Ascending aorta (tissue), 2 donors: ENCODE results near the gene DBF4B. TPM values are rescaled to one million over a fixed set of nuclear protein-coding genes. Genes with fewer than 3 reads are reported as not detected.

Experiments used
- DNase-seq, 2 donors: peaks; one replicate each; pipeline ENCODE4 v3.0.0-alpha.2; 2019; ENCODE audit warnings: low spot score in 2 of 2
- H3K27ac ChIP-seq, 2 donors: fragments of 200-600 bp; sonication (generic); one replicate each; pipeline ENCODE4 v1.5.1; 2016 to 2017; ENCODE audit warnings: mild to moderate bottlenecking in 1 of 2
- H3K27me3 ChIP-seq: fragments of 200-600 bp; sonication (generic); one replicate; pipeline ENCODE4 v1.5.1; 2017
- H3K36me3 ChIP-seq, 2 donors: fragments of 200-600 bp; sonication (generic); one replicate each; pipeline ENCODE4 v1.5.1; 2016
- H3K4me1 ChIP-seq, 2 donors: fragments of 200-600 bp; sonication (generic); one replicate each; pipeline ENCODE4 v1.5.1; 2016 to 2017; ENCODE audit warnings: mild to moderate bottlenecking in 1 of 2
- H3K4me3 ChIP-seq, 2 donors: fragments of 200-600 bp; sonication (generic); one replicate each; pipeline ENCODE4 v1.5.1; 2016 to 2017; ENCODE audit warnings: mild to moderate bottlenecking in 1 of 2
- H3K9me3 ChIP-seq, 2 donors: fragments of 200-600 bp; sonication (generic); one replicate each; pipeline ENCODE4 v1.5.1; 2016
- intact Hi-C: fragments of 100-400 bp; cut with DNase I; formaldehyde crosslinking; loops from one replicate; pipeline ENCODE4 v1.15.1; 2023
- total RNA-seq: library from RNA; depleted of rRNA; stranded (reverse); fragments of >200 nt; gene quantifications from one replicate; pipeline ENCODE4 v1.1.0, GENCODE V29; 2016
- TF ChIP-seq, protein P1 (sequence below), 3 experiments: fragments of 200-600 bp in 2 of 3; fragments of 450-650 bp in 1 of 3; sonication (generic) in 2 of 3; IDR thresholded peaks; one replicate each; pipeline ENCODE4 v1.5.1; 2016 to 2019; ENCODE audit warnings: antibody characterized with exemption in 3 of 3, mild to moderate bottlenecking in 1 of 3, moderate library complexity in 1 of 3

DBF4B gene
- total RNA-seq, 1 donor from 2014 or later: 9.7 TPM

GRCh38 chr17:44757045-44757917, 48.8 kb downstream of the DBF4B start:
- no peaks in the 10 kb centered on the region for H3K9me3 ChIP-seq
- no peak overlapping the region for H3K4me3 ChIP-seq
- H3K27ac ChIP-seq: no peak overlapping the region
- H3K4me1 ChIP-seq: peaks cover 5 to 13% of the 10 kb centered on the region in 2 donors
- TF ChIP-seq, protein P1, sequence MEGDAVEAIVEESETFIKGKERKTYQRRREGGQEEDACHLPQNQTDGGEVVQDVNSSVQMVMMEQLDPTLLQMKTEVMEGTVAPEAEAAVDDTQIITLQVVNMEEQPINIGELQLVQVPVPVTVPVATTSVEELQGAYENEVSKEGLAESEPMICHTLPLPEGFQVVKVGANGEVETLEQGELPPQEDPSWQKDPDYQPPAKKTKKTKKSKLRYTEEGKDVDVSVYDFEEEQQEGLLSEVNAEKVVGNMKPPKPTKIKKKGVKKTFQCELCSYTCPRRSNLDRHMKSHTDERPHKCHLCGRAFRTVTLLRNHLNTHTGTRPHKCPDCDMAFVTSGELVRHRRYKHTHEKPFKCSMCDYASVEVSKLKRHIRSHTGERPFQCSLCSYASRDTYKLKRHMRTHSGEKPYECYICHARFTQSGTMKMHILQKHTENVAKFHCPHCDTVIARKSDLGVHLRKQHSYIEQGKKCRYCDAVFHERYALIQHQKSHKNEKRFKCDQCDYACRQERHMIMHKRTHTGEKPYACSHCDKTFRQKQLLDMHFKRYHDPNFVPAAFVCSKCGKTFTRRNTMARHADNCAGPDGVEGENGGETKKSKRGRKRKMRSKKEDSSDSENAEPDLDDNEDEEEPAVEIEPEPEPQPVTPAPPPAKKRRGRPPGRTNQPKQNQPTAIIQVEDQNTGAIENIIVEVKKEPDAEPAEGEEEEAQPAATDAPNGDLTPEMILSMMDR (IDR thresholded peaks at IDR 0.05): no peak
- H3K36me3 ChIP-seq: no peaks in the 10 kb centered on the region
- intact Hi-C loops: no loop called here
- peaks cover 9% of the 10 kb centered on the region for H3K27me3 ChIP-seq
- DNase-seq: no peak

GRCh38 chr17:44757918-44758413, 49.5 kb downstream of the DBF4B start:
- intact Hi-C loops: no loop called here
- peaks cover 9% of the 10 kb centered on the region for H3K27me3 ChIP-seq
- no peak for DNase-seq

GRCh38 chr17:44758414-44759085, 50.1 kb downstream of the DBF4B start, which contains the start of gene ADAM11:
Gene ADAM11 (plus strand): TSS chr17:44758988. CDS start chr17:44759200, 212 bp downstream.
- Histone ChIP-seq H3K4me3 (peak within 1 kb of the TSS; percentile 58 to 63), H3K36me3 (no peaks in the 10 kb centered on the region), H3K27ac (no peak within 1 kb of the TSS), H3K9me3 (no peaks in the 10 kb centered on the region), H3K4me1 (peaks cover 5 to 13% of the 10 kb centered on the region in 2 donors), H3K27me3 (peaks cover 9% of the 10 kb centered on the region)
- no peak for DNase-seq
- intact Hi-C loops: no loop called here
- TF ChIP-seq, protein P1 (IDR thresholded peaks at IDR 0.05): no peak

More at GRCh38 chr17:44757918-44758413, 49.5 kb downstream of the DBF4B start:
- Histone ChIP-seq H3K27ac (no peak overlapping the region), H3K36me3 (no peaks in the 10 kb centered on the region), H3K9me3 (no peaks in the 10 kb centered on the region), H3K4me3 (no peak overlapping the region), H3K4me1 (peaks cover 5 to 13% of the 10 kb centered on the region in 2 donors)
- TF ChIP-seq, protein P1 (IDR thresholded peaks at IDR 0.05): no peak

- no peak for DNase-seq
- Histone ChIP-seq H3K4me1 (peaks cover 5 to 13% of the 10 kb centered on the region in 2 donors), H3K4me3 (peak overlapping the region; percentile 58 to 63), H3K9me3 (no peaks in the 10 kb centered on the region), H3K27me3 (peaks cover 9% of the 10 kb centered on the region), H3K36me3 (no peaks in the 10 kb centered on the region), H3K27ac (no peak overlapping the region)
- TF ChIP-seq, protein P1 (IDR thresholded peaks at IDR 0.05): no peak
- intact Hi-C loops: no loop called here
These were observed 50.8 kb downstream of the DBF4B start for GRCh38 chr17:44759086-44759915.

DNA sequence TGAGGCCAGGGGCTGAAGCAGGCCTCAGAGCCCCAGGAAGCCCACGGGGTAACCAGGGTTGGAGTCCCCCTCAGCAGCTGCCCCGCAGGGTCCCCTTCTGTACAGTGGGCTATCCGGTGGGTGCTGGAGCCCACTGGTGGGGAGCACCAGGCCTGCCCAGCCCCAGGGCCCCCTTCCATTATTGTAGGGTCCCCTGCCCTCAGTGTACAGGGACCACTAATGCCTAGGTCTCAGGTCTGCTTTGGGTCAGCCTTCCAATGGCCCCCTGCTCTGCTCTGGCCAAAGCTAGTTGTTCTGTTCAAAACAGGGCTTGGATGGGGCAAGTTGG, 51.4 kb downstream of the DBF4B start:
- Histone ChIP-seq H3K4me1 (peaks cover 5 to 13% of the 10 kb centered on the region in 2 donors), H3K27me3 (peaks cover 9% of the 10 kb centered on the region), H3K9me3 (no peaks in the 10 kb centered on the region), H3K27ac (no peak overlapping the region), H3K4me3 (peak overlapping the region in 1 of 2 donors; percentile 63), H3K36me3 (no peaks in the 10 kb centered on the region)
- no peak for DNase-seq
- intact Hi-C loops: no loop called here
- TF ChIP-seq, protein P1 (IDR thresholded peaks at IDR 0.05): no peak
